Astrocyte of the cerebellum (primary cell): ENCODE measurements around the gene CDK8.

Experiments used
- DNase-seq: peaks from one replicate; pipeline ENCODE4 v3.0.0-alpha.2; 2011; ENCODE audit warnings: low read depth
- H3K4me3 ChIP-seq: 2 replicates; pipeline ENCODE4 v1.5.1; 2011; ENCODE audit warnings: mild to moderate bottlenecking, low read depth, low read length, moderate library complexity
- CTCF ChIP-seq: IDR thresholded peaks from 2 replicates; pipeline ENCODE4 v1.5.1; 2012; ENCODE audit warnings: low read length, low read depth, moderate library complexity, mild to moderate bottlenecking; ENCODE audit errors: missing control alignments
- in situ Hi-C: cut with HindIII; loops from 2 replicates; pipeline ENCODE4 v1.10.0; 2017; ENCODE audit warnings: low sequenced_read_pairs

The CDK8 gene

DNA sequence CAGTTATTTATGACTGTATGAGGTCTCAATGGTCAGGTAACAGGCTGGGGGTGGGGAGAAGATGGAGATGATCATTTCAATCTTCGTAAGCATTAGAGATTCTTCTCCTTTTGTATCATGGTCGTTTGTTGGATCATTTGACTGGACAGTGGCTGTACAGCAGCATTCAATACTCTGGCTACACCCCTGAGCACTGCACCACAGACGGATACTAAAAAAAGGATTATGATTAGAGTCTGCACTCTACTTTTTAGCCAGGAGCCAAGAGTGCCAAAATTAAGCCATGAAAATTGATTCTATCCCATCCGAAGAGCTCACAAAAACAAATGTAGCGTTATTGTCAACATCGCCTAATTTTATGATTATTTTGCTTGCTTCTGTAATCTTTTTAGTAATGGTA lies 41.9 kb downstream of the CDK8 start:
- no peak for DNase-seq
- TF ChIP-seq CTCF = no peak
- H3K4me3 ChIP-seq = no peak overlapping the region
- in situ Hi-C loops = no loop called here

- no peak overlapping the region for H3K4me3 ChIP-seq
- DNase-seq = no peak
- in situ Hi-C loops = no loop called here
- TF ChIP-seq CTCF = no peak
These were observed 45.3 kb downstream of the CDK8 start for GRCh38 chr13:26299168-26299750.

GRCh38 chr13:26300140-26300539 lies 46.2 kb downstream of the CDK8 start:
- peak; percentile 15 for DNase-seq
- in situ Hi-C loops = no loop called here
- H3K4me3 ChIP-seq = no peak overlapping the region
- TF ChIP-seq CTCF = no peak

- no peak for TF ChIP-seq CTCF
- H3K4me3 ChIP-seq = no peak overlapping the region
- no peak for DNase-seq
- in situ Hi-C loops = loop anchor here (5.0 kb wide), 2 partner anchors 62 to 88 kb away; no protein-coding TSS in a partner anchor
These were observed 51.7 kb downstream of the CDK8 start for GRCh38 chr13:26305676-26306075.

- TF ChIP-seq CTCF = no peak
- in situ Hi-C loops = loop anchor here (5.0 kb wide), 2 partner anchors 60 to 90 kb away; no protein-coding TSS in a partner anchor
- no peak for DNase-seq
- no peak overlapping the region for H3K4me3 ChIP-seq
These were observed 53.8 kb downstream of the CDK8 start for GRCh38 chr13:26307701-26308100.

- in situ Hi-C loops = loop anchor here (5.0 kb wide), 2 partner anchors 59 to 91 kb away; no protein-coding TSS in a partner anchor
- no peak for DNase-seq
- no peak overlapping the region for H3K4me3 ChIP-seq
- TF ChIP-seq CTCF = no peak
These were observed 54.3 kb downstream of the CDK8 start for GRCh38 chr13:26308250-26308649.
